BLaER1 (cell line): Measurements from ENCODE around the gene GP9.

Experiments used
- H3K27ac ChIP-seq: shearing (Covaris generic); formaldehyde crosslinking; 2 replicates; pipeline ENCODE4 v1.8.1; 2022
- H3K27me3 ChIP-seq: shearing (Covaris generic); formaldehyde crosslinking; 2 replicates; pipeline ENCODE4 v1.8.1; 2022
- H3K36me3 ChIP-seq: shearing (Covaris generic); formaldehyde crosslinking; 2 replicates; pipeline ENCODE4 v1.8.1; 2022
- H3K4me1 ChIP-seq: shearing (Covaris generic); formaldehyde crosslinking; 2 replicates; pipeline ENCODE4 v1.8.1; 2022
- H3K4me2 ChIP-seq: shearing (Covaris generic); formaldehyde crosslinking; 2 replicates; pipeline ENCODE4 v1.8.1; 2022
- H3K4me3 ChIP-seq: shearing (Covaris generic); formaldehyde crosslinking; 2 replicates; pipeline ENCODE4 v1.8.1; 2022
- H3K9ac ChIP-seq: shearing (Covaris generic); formaldehyde crosslinking; 2 replicates; pipeline ENCODE4 v1.8.1; 2022
- H3K9me3 ChIP-seq: shearing (Covaris generic); formaldehyde crosslinking; 2 replicates; pipeline ENCODE4 v1.8.1; 2022
- H4K20me1 ChIP-seq: shearing (Covaris generic); formaldehyde crosslinking; 2 replicates; pipeline ENCODE4 v1.8.1; 2022
- Cebpa-rat ChIP-seq: shearing (Covaris generic); IDR thresholded peaks from 2 replicates; pipeline ENCODE4 v1.8.1; 2022

Gene GP9

GRCh38 chr3:129035360-129036221 lies 25.0 kb upstream of the GP9 start:
- H3K27ac ChIP-seq = peak overlapping the region; percentile 55; the same call in 1 of the 2 replicates
- H3K9ac ChIP-seq = no peak overlapping the region
- H3K4me1 ChIP-seq = peaks cover 92% of the 10 kb centered on the region
- no peaks in the 10 kb centered on the region for H3K27me3 ChIP-seq
- no peaks in the 10 kb centered on the region for H3K36me3 ChIP-seq
- no peaks in the 10 kb centered on the region for H4K20me1 ChIP-seq
- H3K4me2 ChIP-seq = peak overlapping the region; percentile 78
- peaks cover 3% of the 10 kb centered on the region for H3K9me3 ChIP-seq
- no peak overlapping the region for H3K4me3 ChIP-seq
- TF ChIP-seq Cebpa-rat = no peak

DNA sequence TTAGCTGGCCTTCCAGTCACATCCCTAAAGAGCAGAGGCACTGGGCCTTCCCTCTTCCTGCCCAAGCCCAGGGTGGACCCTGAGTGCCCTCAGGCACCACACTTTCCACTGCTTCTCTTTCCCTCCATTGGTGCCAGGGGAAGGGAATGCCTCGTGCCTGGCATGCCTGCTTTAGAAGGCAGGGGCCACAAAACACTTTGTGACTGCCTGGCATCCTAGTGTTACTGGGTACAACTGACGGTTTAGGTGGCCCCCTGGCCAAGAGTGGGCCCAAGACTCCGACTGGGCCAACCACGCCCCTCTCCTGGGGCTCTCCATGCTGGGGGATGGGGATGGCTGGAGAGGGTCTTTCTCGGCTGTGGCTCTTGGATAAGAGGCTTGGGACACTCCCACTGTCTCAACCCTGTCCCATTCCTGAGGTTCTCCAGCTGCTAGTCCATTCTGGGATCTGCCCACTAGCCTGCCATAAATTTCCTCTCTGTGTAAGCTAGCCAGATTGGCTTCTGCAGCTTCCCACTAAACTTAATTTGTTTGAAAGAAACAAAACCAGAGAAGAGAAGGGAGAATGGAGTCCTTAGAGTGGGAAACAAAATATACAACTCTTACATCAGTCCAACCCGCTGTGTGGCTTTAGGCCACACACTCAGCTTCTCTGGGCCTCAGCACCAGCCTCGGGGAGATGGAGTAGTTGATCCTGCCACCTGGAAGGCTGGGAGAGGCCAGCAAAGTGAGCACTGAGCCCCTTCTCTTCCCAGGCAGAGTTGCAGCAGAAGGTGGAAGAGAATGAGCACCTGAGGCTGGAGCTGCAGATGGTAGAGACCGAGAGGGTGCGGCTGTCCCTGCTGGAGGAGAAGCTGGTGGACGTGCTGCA lies 24.1 kb upstream of the GP9 start:
- no peaks in the 10 kb centered on the region for H3K36me3 ChIP-seq
- H4K20me1 ChIP-seq = no peaks in the 10 kb centered on the region
- no peaks in the 10 kb centered on the region for H3K27me3 ChIP-seq
- H3K27ac ChIP-seq = peak overlapping the region; percentile 55; the same call in 1 of the 2 replicates
- no peak overlapping the region for H3K9ac ChIP-seq
- H3K9me3 ChIP-seq = no peaks in the 10 kb centered on the region
- H3K4me3 ChIP-seq = no peak overlapping the region
- H3K4me2 ChIP-seq = peak overlapping the region; percentile 78
- H3K4me1 ChIP-seq = peaks cover 90% of the 10 kb centered on the region
- no peak for TF ChIP-seq Cebpa-rat

DNA sequence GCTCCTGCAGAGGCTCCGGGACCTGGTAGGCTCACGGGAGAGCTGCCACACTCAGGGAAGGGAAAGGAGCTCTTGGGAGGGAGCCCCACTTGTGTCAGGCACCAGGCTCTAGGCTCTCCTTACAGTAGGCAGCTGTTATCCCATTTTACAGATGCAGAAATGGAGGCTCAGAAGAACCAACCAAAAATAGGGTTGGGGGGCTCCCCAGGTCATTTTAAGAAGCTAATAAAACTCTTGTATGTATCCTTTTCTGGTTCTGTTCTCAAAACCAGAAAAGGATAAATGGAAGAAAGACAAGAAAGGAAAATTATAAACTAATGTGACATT lies 23.5 kb upstream of the GP9 start:
- Histone ChIP-seq H3K27me3 (no peaks in the 10 kb centered on the region), H3K9ac (no peak overlapping the region), H3K4me3 (no peak overlapping the region), H3K27ac (no peak overlapping the region), H3K4me1 (peaks cover 84% of the 10 kb centered on the region), H3K36me3 (no peaks in the 10 kb centered on the region), H3K9me3 (no peaks in the 10 kb centered on the region), H4K20me1 (no peaks in the 10 kb centered on the region), H3K4me2 (no peak overlapping the region)
- no peak for TF ChIP-seq Cebpa-rat

DNA sequence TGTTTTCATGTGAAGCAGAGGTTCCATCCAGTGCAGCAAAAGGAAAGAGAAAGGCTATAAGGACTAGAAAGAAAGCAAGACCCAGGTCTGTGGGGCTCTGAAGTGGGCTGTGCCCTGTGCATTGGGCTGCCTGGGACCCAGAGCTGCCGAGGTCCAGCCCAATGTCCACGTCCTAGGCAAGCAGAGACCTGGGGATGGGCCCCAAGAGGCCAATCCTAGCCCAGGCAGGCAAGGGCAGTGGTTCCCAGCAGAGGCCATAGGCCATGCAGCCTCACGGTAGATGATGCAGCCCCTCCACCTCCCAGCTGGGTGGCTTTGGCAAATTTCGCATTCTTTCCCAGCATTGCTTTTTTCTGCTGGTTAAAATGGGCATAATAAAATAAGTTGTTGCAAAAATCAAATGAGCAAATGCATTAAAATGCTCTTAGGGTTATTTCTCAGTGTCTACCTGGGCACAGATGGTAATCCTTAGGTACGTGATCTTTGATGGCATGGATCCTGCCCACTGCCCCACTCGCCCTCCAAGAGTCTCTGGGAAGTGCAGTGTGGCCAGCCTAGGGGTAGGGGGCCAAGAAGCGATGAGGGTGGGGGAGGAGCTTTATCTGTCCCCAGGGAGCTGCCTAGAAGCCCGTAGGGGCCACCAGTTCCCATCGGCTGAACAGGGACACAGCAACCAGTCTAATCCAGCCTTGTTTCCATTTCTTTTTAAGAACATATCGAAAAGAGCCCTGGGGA lies 22.3 kb upstream of the GP9 start:
- peaks cover 71% of the 10 kb centered on the region for H3K4me1 ChIP-seq
- peak overlapping the region; percentile 80 for H3K4me2 ChIP-seq
- no peak overlapping the region for H3K4me3 ChIP-seq
- H3K9me3 ChIP-seq = 0 out of 2 replicates have a peak, but pooled peaks cover 4% of the 10 kb centered on the region
- no peak for TF ChIP-seq Cebpa-rat
- H3K36me3 ChIP-seq = no peaks in the 10 kb centered on the region
- no peaks in the 10 kb centered on the region for H3K27me3 ChIP-seq
- H3K9ac ChIP-seq = no peak overlapping the region
- H4K20me1 ChIP-seq = no peaks in the 10 kb centered on the region
- H3K27ac ChIP-seq = peak overlapping the region; percentile 42; the same call in 1 of the 2 replicates

GRCh38 chr3:129039271-129040038 lies 21.1 kb upstream of the GP9 start:
- H3K4me3 ChIP-seq = no peak overlapping the region
- H3K27ac ChIP-seq = peak overlapping the region; percentile 42; the same call in 1 of the 2 replicates
- H3K36me3 ChIP-seq = no peaks in the 10 kb centered on the region
- TF ChIP-seq Cebpa-rat = no peak
- no peak overlapping the region; the same call in 1 of the 2 replicates for H3K9ac ChIP-seq
- peaks cover 60% of the 10 kb centered on the region for H3K4me1 ChIP-seq
- no peaks in the 10 kb centered on the region for H4K20me1 ChIP-seq
- peaks cover 4% of the 10 kb centered on the region; the same call in 1 of the 2 replicates for H3K27me3 ChIP-seq
- peak overlapping the region; percentile 80 for H3K4me2 ChIP-seq
- H3K9me3 ChIP-seq = peaks cover 8% of the 10 kb centered on the region; the same call in 1 of the 2 replicates

GRCh38 chr3:129040039-129040336 lies 20.6 kb upstream of the GP9 start:
- Histone ChIP-seq H4K20me1 (no peaks in the 10 kb centered on the region), H3K4me1 (peaks cover 54% of the 10 kb centered on the region), H3K27ac (peak overlapping the region; percentile 20; the same call in 1 of the 2 replicates), H3K4me2 (peak overlapping the region; percentile 80), H3K4me3 (no peak overlapping the region), H3K36me3 (no peaks in the 10 kb centered on the region), H3K9ac (peak overlapping the region; percentile 17; the same call in 1 of the 2 replicates), H3K9me3 (peaks cover 13% of the 10 kb centered on the region), H3K27me3 (peaks cover 9% of the 10 kb centered on the region)
- no peak for TF ChIP-seq Cebpa-rat

DNA sequence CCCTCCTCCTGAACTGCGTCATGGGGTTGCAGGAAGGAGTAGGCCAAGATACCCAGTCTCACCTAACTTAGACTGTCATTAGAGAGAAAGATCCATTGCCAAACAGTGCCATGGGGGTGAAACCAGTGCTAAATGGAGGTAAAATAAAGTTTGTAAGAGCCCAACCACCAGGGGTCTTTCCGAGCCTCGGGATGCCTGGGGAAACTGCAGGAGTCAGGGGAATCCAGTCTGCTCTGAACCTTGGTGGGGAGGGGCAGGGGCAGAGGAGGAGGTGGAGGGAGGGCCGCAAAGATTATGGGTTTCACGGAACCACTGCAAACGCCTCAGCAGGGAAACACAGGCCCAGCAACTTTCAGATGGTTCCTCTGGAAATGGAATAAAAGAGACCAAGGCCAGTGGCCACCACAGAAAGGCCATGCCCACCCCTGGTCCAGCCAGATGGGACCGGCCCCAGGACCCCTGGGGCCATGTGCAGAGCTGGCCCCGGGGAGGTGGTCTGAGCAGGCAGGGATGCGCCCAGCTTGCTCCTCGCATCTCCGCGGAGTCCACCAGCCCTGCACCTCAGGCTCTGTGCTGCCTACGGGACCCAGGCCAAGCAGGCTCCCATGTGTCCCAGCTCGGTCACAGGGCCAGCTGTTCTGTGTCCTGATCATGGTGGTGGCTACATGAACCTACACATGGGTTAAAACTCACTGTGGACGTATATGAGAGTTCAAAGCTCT lies 19.8 kb upstream of the GP9 start:
- H3K36me3 ChIP-seq = no peaks in the 10 kb centered on the region; the same call in 1 of the 2 replicates
- peaks cover 17% of the 10 kb centered on the region for H3K27me3 ChIP-seq
- H3K9ac ChIP-seq = no peak overlapping the region
- peak overlapping the region; percentile 80 for H3K4me2 ChIP-seq
- peak overlapping the region; percentile 20; the same call in 1 of the 2 replicates for H3K27ac ChIP-seq
- no peak overlapping the region for H3K4me3 ChIP-seq
- no peak for TF ChIP-seq Cebpa-rat
- H4K20me1 ChIP-seq = no peaks in the 10 kb centered on the region
- peaks cover 21% of the 10 kb centered on the region for H3K9me3 ChIP-seq
- H3K4me1 ChIP-seq = peaks cover 47% of the 10 kb centered on the region

DNA sequence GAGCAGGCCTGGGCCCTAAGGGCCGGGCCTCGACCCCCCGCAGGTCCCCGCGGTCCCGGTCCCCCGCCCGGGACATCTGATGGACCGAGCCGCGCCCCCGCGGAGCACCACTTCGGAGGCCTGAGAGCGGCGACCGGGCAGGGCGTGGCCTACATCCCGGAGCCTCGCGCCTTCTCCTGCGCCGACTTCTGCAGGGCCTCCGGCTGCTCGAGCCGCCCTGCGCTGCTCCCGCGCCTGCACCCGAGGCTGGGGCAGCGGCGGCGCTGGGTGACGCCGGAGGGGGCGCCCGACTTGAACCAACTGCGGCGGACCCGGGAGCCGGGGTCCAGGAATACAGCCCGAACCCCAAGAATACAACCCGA lies 14.9 kb upstream of the GP9 start:
- Histone ChIP-seq H4K20me1 (no peaks in the 10 kb centered on the region), H3K4me3 (peak overlapping the region; percentile 34; the same call in 1 of the 2 replicates), H3K27me3 (peaks cover 31% of the 10 kb centered on the region), H3K27ac (no peak overlapping the region), H3K9ac (no peak overlapping the region), H3K36me3 (no peaks in the 10 kb centered on the region; the same call in 1 of the 2 replicates), H3K4me1 (peaks cover 11% of the 10 kb centered on the region), H3K9me3 (peaks cover 51% of the 10 kb centered on the region), H3K4me2 (no peak overlapping the region)
- TF ChIP-seq Cebpa-rat = no peak
